K562 (cell line): ENCODE results near the gene PRR7. TPM values are rescaled to one million over a fixed set of nuclear protein-coding genes. Genes with fewer than 3 reads are reported as not detected.

Source experiments
- ATAC-seq: fragments of 200-7000 bp; cut with Tn5 transposase; 3 replicates; pipeline ENCODE4 v1.9.1; 2020; ENCODE audit warnings: moderate library complexity
- BruUV-seq: library from RNA; stranded (reverse); fragments of 400-500 nt; replicated peaks from 2 replicates; lab custom pipeline; 2021; lab: Mats Ljungman, UMichigan
- CTCF ChIA-PET: fragments of 300-600 bp; formaldehyde crosslinking; extraction: SDS; loops from one replicate; lab custom pipeline; 2021; ENCODE audit warnings: low intra/inter-chr PET ratio; lab: Yijun Ruan, JAX
- POLR2A ChIA-PET: fragments of 300-600, 350-650 bp; sonication (Branson Sonifier 250); formaldehyde crosslinking; extraction: SDS; loops from one replicate; lab custom pipeline; 2021; ENCODE audit warnings: antibody characterized with exemption, inconsistent platforms; lab: Yijun Ruan, JAX
- DNase-seq, 4 experiments: peaks; one replicate each; pipeline versions ENCODE4 v3.0.0 to v3.0.0-alpha.2; 2011 to 2018; ENCODE audit warnings: low spot score in 3 of 4, mixed read lengths in 3 of 4; ENCODE audit errors: extremely low read depth in 1 of 4
- FAIRE-seq: peaks from 2 replicates; lab custom pipeline; 2011; peaks lifted over from hg19 to GRCh38; lab: Jason Lieb, UNC
- H2AFZ ChIP-seq: 2 replicates; pipeline ENCODE4 v1.6.0; 2011; ENCODE audit warnings: low read depth, low read length, control low read depth, inconsistent platforms
- H3K27ac ChIP-seq: fragments of 200-600 bp; 3 replicates; pipeline ENCODE4 v1.8.0; 2011; ENCODE audit warnings: low read depth, mild to moderate bottlenecking, control low read depth, inconsistent platforms, low read length, moderate library complexity, mixed read lengths; ENCODE audit errors: extremely low read depth
- H3K27me3 ChIP-seq, 2 experiments: fragments of 300-600 bp in 1 of 2; 2 replicates in 1 of 2; 3 replicates in 1 of 2; pipeline versions ENCODE4 v1.6.0 to v1.8.0; 2011; ENCODE audit warnings: inconsistent platforms in 2 of 2, low read length in 2 of 2, mild to moderate bottlenecking in 1 of 2, mixed read lengths in 1 of 2, moderate library complexity in 1 of 2; ENCODE audit not compliant: control insufficient read depth in 2 of 2, insufficient read depth in 2 of 2
- H3K36me3 ChIP-seq: fragments of 300-600 bp; 3 replicates; pipeline ENCODE4 v1.8.0; 2011; ENCODE audit warnings: mild to moderate bottlenecking, low read length, inconsistent platforms; ENCODE audit not compliant: control insufficient read depth, insufficient read depth
- H3K4me1 ChIP-seq, 2 experiments: fragments of 200-600 bp in 1 of 2; replicated peaks in 1 of 2; 2 replicates in 1 of 2; 3 replicates in 1 of 2; pipeline versions ENCODE4 v1.5.1 to v1.8.0; 2011; ENCODE audit warnings: inconsistent platforms in 2 of 2, low read length in 2 of 2, mild to moderate bottlenecking in 1 of 2, mixed read lengths in 1 of 2, moderate library complexity in 1 of 2; ENCODE audit not compliant: control insufficient read depth in 2 of 2, insufficient read depth in 2 of 2
- H3K4me2 ChIP-seq: 2 replicates; pipeline ENCODE4 v1.6.1; 2011; ENCODE audit warnings: low read length, control low read depth, inconsistent platforms, mixed read lengths; ENCODE audit not compliant: insufficient read depth
- H3K4me3 ChIP-seq: fragments of 200-600 bp; sonication (generic), shearing (Covaris generic); 2 replicates; pipeline ENCODE4 v1.5.1; 2016; ENCODE audit warnings: control low read depth, inconsistent platforms
- H3K79me2 ChIP-seq: fragments of 200-600 bp; 3 replicates; pipeline ENCODE4 v1.8.0; 2011; ENCODE audit warnings: low read length, inconsistent platforms; ENCODE audit not compliant: control insufficient read depth, insufficient read depth
- H3K9ac ChIP-seq, 2 experiments: 2 replicates each; pipeline versions ENCODE4 v1.6.0 to v1.6.1; 2011; ENCODE audit warnings: low read depth in 2 of 2, low read length in 2 of 2, control low read depth in 1 of 2, inconsistent platforms in 1 of 2, mild to moderate bottlenecking in 1 of 2, mixed read lengths in 1 of 2; ENCODE audit not compliant: insufficient read depth in 1 of 2
- H3K9me1 ChIP-seq: one replicate; pipeline ENCODE4 v1.6.0; 2011; ENCODE audit warnings: inconsistent platforms, mild to moderate bottlenecking, low read length, moderate library complexity; ENCODE audit not compliant: control insufficient read depth, insufficient read depth
- H3K9me3 ChIP-seq: replicated peaks from 2 replicates; pipeline ENCODE4 v1.5.1; 2011; ENCODE audit warnings: low read depth, low read length, inconsistent platforms; ENCODE audit not compliant: control insufficient read depth, insufficient read depth
- H4K20me1 ChIP-seq: replicated peaks from 2 replicates; pipeline ENCODE4 v1.6.1; 2011; ENCODE audit warnings: low read length, inconsistent platforms, mixed read lengths; ENCODE audit not compliant: control insufficient read depth, insufficient read depth
- BCOR ChIP-seq: fragments of 450-650 bp; IDR thresholded peaks from 2 replicates; pipeline ENCODE4 v1.6.1; 2016
- GABPB2 ChIP-seq: fragments of 250-450 bp; sonication (Bioruptor Pico); conservative IDR thresholded peaks from 2 replicates; pipeline ENCODE4 v1.5.1; 2021; ENCODE audit warnings: mild to moderate bottlenecking
- HEY1 ChIP-seq: fragments of 250-450 bp; sonication (Bioruptor Pico); IDR thresholded peaks from 2 replicates; pipeline ENCODE4 v1.5.0; 2020; ENCODE audit warnings: mild to moderate bottlenecking, moderate library complexity, borderline replicate concordance
- HIVEP1 ChIP-seq: fragments of 250-450 bp; sonication (Bioruptor Pico); IDR thresholded peaks from 2 replicates; pipeline ENCODE4 v1.4.0; 2020; ENCODE audit warnings: mild to moderate bottlenecking
- NCOR1 ChIP-seq: fragments of 450-650 bp; IDR thresholded peaks from 2 replicates; pipeline ENCODE4 v1.6.1; 2016; ENCODE audit warnings: mild to moderate bottlenecking, moderate library complexity
- POLR2A ChIP-seq: fragments of 450-650 bp; conservative IDR thresholded peaks from 2 replicates; pipeline ENCODE4 v1.6.1; 2016
- RBM25 ChIP-seq: fragments of 200-400 bp; formaldehyde crosslinking; IDR thresholded peaks from 2 replicates; pipeline ENCODE4 v1.6.1; 2018; ENCODE audit warnings: low read length, low read depth, moderate library complexity; ENCODE audit not compliant: severe bottlenecking
- RFX5 ChIP-seq: IDR thresholded peaks from 2 replicates; pipeline ENCODE4 v1.6.1; 2011; ENCODE audit warnings: low read depth, mild to moderate bottlenecking, improper control_type of control experiment, low read length
- SMAD1 ChIP-seq: fragments of 150-350 bp; IDR thresholded peaks from 2 replicates; pipeline ENCODE4 v1.6.1; 2014; ENCODE audit warnings: low read length, low read depth; ENCODE audit not compliant: partially characterized antibody
- SP1 ChIP-seq: sonication (generic); formaldehyde crosslinking; IDR thresholded peaks from 2 replicates; pipeline ENCODE4 v1.8.1; 2022; ENCODE audit warnings: mild to moderate bottlenecking, missing genetic modification reagents
- TAF9B ChIP-seq: fragments of 450-650 bp; IDR thresholded peaks from 2 replicates; pipeline ENCODE4 v1.6.1; 2018; ENCODE audit warnings: mild to moderate bottlenecking; ENCODE audit not compliant: partially characterized antibody
- TEAD1 ChIP-seq, 2 experiments: fragments of 450-650 bp in 1 of 2; sonication (generic) in 1 of 2; formaldehyde crosslinking; IDR thresholded peaks; 2 replicates each; pipeline versions ENCODE4 v1.4.0 to v1.8.0; 2020 to 2022; ENCODE audit warnings: mild to moderate bottlenecking in 2 of 2, missing genetic modification reagents in 1 of 2
- U2AF1 ChIP-seq: fragments of 200-400 bp; formaldehyde crosslinking; optimal IDR thresholded peaks from 2 replicates; pipeline ENCODE3; 2017; ENCODE audit warnings: mild to moderate bottlenecking, low read depth, low read length, moderate library complexity
- ZC3H8 ChIP-seq: fragments of 450-650 bp; IDR thresholded peaks from 2 replicates; pipeline ENCODE4 v1.6.1; 2017
- ZFP36 ChIP-seq: fragments of 150-350 bp; IDR thresholded peaks from 2 replicates; pipeline ENCODE4 v1.6.1; 2018; ENCODE audit warnings: low read length, low read depth; ENCODE audit not compliant: partially characterized antibody
- ZNF232 ChIP-seq: sonication (generic); formaldehyde crosslinking; IDR thresholded peaks from 2 replicates; pipeline ENCODE4 v1.8.0; 2022; ENCODE audit warnings: mild to moderate bottlenecking, missing genetic modification reagents
- ZNF41 ChIP-seq: fragments of 250-450 bp; sonication (Bioruptor Pico); conservative IDR thresholded peaks from 2 replicates; pipeline ENCODE4 v1.4.0; 2020; ENCODE audit warnings: mild to moderate bottlenecking
- WGBS: fragments of 100-300 bp; shearing (Covaris generic); methylation state at CpG from one replicate; pipeline ENCODE4 v1.1.6; 2016; ENCODE audit warnings: low coverage, mixed read lengths; ENCODE audit not compliant: insufficient coverage; ENCODE audit errors: missing lambda C conversion rate; 5-methylcytosine and 5-hydroxymethylcytosine counted together
- in situ Hi-C: fragments of 300-500 bp; cut with MboI; formaldehyde crosslinking; loops from 4 replicates; pipeline ENCODE4 v1.15.0; 2018; ENCODE audit warnings: inconsistent platforms, mixed read lengths
- intact Hi-C: fragments of 100-400 bp; cut with micrococcal nuclease; formaldehyde crosslinking; loops from 2 replicates; pipeline ENCODE4 v1.14.2; 2022
- polyA plus RNA-seq, 8 experiments: library from polyadenylated mRNA; depleted of rRNA in 4 of 8; stranded (reverse) in 5 of 8; unstranded in 3 of 8; fragments of >200 nt; fragmentation: Nextera tagmentation in 2 of 8; fragmentation: Illumina TruSeq in 1 of 8; extraction: Ambion mirVana in 2 of 8; extraction: Trizol in 1 of 8; gene quantifications; 2 replicates each; pipeline versions ENCODE4 v1.2.1 to v1.2.3, GENCODE V29; 2011 to 2014; ENCODE audit warnings: inconsistent platforms in 1 of 8, missing spikeins in 1 of 8
- total RNA-seq, 7 experiments: library from RNA; depleted of rRNA in 6 of 7; stranded (reverse); fragments of >200 nt in 6 of 7; fragmentation: Illumina TruSeq in 2 of 7; extraction: Trizol in 2 of 7; gene quantifications; 2 replicates each; pipeline versions ENCODE4 v1.2.1 to v1.2.3, GENCODE V29; 2011 to 2021; ENCODE audit warnings: low replicate concordance in 1 of 7
- TF ChIP-seq, protein P1 (sequence below): fragments of 450-650 bp; IDR thresholded peaks from 2 replicates; pipeline ENCODE4 v1.6.1; 2016; ENCODE audit warnings: missing biosample characterization, missing genetic modification characterization
- TF ChIP-seq, protein P2 (sequence below): fragments of 450-650 bp; IDR thresholded peaks from 2 replicates; pipeline ENCODE4 v1.6.1; 2017; ENCODE audit warnings: antibody characterized with exemption, mild to moderate bottlenecking

Gene PRR7
- total and polyA plus RNA-seq, 9 of the 15 experiments (the other 6 are each of a cell fraction or from before 2014, with no cell fraction given), result 0.80 to 11.3 (median 10.4) TPM; not detected in 4

DNA sequence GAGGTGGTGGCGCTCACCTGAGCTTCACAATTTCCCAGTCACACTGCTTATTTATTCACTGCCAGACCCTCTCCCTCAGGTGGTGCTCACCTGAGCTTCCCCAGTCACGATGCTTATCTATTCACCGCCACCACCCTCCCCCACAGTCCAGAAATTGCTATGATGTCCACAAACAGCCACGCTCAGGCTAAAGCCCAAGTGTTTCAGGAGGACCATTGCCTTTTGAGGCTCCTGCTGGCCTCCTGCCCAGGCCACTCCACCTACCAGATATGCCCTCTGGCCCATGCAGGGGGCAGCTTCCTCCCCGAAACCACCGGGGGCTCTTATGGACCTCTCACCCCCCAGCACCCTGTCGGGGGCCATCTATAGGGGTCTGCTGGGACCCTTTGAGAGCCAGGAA lies 46.2 kb downstream of the PRR7 start (continued):
- TF ChIP-seq, protein P1, sequence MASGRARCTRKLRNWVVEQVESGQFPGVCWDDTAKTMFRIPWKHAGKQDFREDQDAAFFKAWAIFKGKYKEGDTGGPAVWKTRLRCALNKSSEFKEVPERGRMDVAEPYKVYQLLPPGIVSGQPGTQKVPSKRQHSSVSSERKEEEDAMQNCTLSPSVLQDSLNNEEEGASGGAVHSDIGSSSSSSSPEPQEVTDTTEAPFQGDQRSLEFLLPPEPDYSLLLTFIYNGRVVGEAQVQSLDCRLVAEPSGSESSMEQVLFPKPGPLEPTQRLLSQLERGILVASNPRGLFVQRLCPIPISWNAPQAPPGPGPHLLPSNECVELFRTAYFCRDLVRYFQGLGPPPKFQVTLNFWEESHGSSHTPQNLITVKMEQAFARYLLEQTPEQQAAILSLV (tag), result no peak
- TF ChIP-seq ZC3H8 (no peak), TEAD1 (CRISPR knock-in tag; IDR thresholded peaks at IDR 0.05) (no peak), RFX5 (no peak), U2AF1 (no peak), HIVEP1 (CRISPR knock-in tag) (no peak), ZNF41 (CRISPR knock-in tag) (no peak)

DNA sequence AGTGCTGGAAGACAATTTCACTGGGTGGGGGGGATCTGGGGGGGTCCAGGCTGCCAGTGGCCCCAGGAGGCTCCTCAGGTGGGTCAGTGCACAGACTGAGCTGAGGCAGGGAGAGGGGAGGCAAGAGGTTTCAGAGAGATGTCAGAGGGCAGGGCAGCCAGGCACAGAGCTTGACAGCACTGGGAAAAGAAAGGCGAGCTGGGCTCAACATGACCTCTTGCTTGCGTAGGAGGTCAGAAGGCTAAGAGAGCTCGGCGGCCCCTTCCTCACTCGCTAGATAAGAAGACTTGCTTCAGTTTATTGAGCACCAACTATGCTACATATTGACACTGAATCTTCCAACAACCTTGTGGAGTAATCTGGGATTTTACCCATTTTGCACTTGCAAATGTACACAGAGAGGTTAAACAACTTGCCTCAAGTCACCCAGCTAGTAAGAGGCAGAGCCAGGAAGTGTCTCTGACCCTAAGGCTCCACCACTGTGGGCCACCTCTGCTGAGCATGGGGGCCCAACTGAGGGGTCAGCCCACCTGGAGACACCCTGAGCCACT lies 47.3 kb downstream of the PRR7 start:
- no TSS peak for BruUV-seq
- Histone ChIP-seq H2AFZ (no peak overlapping the region), H3K9me1 (no peaks in the 10 kb centered on the region), H3K4me2 (peak overlapping the region; percentile 52), H3K9me3 (no peaks in the 10 kb centered on the region), H3K4me1 (peaks cover 49 to 95% of the 10 kb centered on the region in 2 experiments), H4K20me1 (peaks cover 3% of the 10 kb centered on the region; the same call in 1 of the 2 replicates), H3K9ac (peak overlapping the region; percentile 68 to 98), H3K79me2 (peaks cover 51% of the 10 kb centered on the region), H3K36me3 (peaks cover 65% of the 10 kb centered on the region; the same call in 2 of the 3 replicates), H3K27ac (peak overlapping the region; percentile 95), H3K4me3 (no peak overlapping the region), H3K27me3 (no peaks in the 10 kb centered on the region)
- intact Hi-C loops (no loop called here), in situ Hi-C loops (no loop called here)
- DNase-seq, result no peak
- FAIRE-seq, result no peak
- 50% methylated on average over 5 of the region's 5 CpGs for WGBS
- ChIA-PET POLR2A (interaction anchor here (0.5 to 4.0 kb wide), 15 partner anchors 9 to 523 kb away, joined by 3 to 21 read pairs (median 4); partner anchors contain the start of gene DOK3), CTCF (no interaction called here)
- ATAC-seq, result no peak
- TF ChIP-seq SMAD1 (no peak), POLR2A (0 out of 2 replicates have a peak, but pooled peaks have one; percentile 27), SP1 (0 out of 2 replicates have a peak, but pooled peaks have one; percentile 25), ZNF232 (CRISPR knock-in tag) (peak; percentile 99), RBM25 (peak; percentile 51), ZFP36 (peak; percentile 64), BCOR (peak; percentile 68; the same call in 1 of the 2 replicates), HEY1 (CRISPR knock-in tag) (no peak), TAF9B (no peak), NCOR1 (no peak), GABPB2 (CRISPR knock-in tag) (0 out of 2 replicates have a peak, but pooled peaks have one; percentile 22)
- TF ChIP-seq, protein P2, sequence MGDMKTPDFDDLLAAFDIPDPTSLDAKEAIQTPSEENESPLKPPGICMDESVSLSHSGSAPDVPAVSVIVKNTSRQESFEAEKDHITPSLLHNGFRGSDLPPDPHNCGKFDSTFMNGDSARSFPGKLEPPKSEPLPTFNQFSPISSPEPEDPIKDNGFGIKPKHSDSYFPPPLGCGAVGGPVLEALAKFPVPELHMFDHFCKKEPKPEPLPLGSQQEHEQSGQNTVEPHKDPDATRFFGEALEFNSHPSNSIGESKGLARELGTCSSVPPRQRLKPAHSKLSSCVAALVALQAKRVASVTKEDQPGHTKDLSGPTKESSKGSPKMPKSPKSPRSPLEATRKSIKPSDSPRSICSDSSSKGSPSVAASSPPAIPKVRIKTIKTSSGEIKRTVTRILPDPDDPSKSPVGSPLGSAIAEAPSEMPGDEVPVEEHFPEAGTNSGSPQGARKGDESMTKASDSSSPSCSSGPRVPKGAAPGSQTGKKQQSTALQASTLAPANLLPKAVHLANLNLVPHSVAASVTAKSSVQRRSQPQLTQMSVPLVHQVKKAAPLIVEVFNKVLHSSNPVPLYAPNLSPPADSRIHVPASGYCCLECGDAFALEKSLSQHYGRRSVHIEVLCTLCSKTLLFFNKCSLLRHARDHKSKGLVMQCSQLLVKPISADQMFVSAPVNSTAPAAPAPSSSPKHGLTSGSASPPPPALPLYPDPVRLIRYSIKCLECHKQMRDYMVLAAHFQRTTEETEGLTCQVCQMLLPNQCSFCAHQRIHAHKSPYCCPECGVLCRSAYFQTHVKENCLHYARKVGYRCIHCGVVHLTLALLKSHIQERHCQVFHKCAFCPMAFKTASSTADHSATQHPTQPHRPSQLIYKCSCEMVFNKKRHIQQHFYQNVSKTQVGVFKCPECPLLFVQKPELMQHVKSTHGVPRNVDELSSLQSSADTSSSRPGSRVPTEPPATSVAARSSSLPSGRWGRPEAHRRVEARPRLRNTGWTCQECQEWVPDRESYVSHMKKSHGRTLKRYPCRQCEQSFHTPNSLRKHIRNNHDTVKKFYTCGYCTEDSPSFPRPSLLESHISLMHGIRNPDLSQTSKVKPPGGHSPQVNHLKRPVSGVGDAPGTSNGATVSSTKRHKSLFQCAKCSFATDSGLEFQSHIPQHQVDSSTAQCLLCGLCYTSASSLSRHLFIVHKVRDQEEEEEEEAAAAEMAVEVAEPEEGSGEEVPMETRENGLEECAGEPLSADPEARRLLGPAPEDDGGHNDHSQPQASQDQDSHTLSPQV, result 0 out of 2 replicates have a peak, but pooled peaks have one; percentile 43
